MM.1S (cell line): Measurements from ENCODE around the gene TTC39C.

ENCODE experiments used
- DNase-seq: peaks from one replicate; pipeline ENCODE4 v3.0.0-alpha.2; 2015
- H2AFZ ChIP-seq: fragments of 300-600 bp; sonication (generic); 2 replicates; pipeline ENCODE4 v1.6.0; 2016; ENCODE audit warnings: antibody characterized with exemption, low read length
- H3F3A ChIP-seq: fragments of 300-600 bp; sonication (generic); 2 replicates; pipeline ENCODE4 v1.6.1; 2016; ENCODE audit warnings: mild to moderate bottlenecking, antibody characterized with exemption, low read length, moderate library complexity, mixed read lengths; ENCODE audit not compliant: insufficient read depth
- H3K27ac ChIP-seq: fragments of 300-600 bp; sonication (generic); 2 replicates; pipeline ENCODE4 v1.5.1; 2016; ENCODE audit warnings: mild to moderate bottlenecking, low read length
- H3K27me3 ChIP-seq: fragments of 300-600 bp; sonication (generic); replicated peaks from 2 replicates; pipeline ENCODE4 v1.6.0; 2016; ENCODE audit warnings: low read length; ENCODE audit not compliant: insufficient read depth
- H3K36me3 ChIP-seq: fragments of 300-600 bp; sonication (generic); replicated peaks from 2 replicates; pipeline ENCODE4 v1.6.1; 2016; ENCODE audit warnings: mild to moderate bottlenecking, low read length, mixed read lengths; ENCODE audit not compliant: insufficient read depth
- H3K4me1 ChIP-seq: fragments of 300-600 bp; sonication (generic); 2 replicates; pipeline ENCODE4 v1.6.1; 2016; ENCODE audit warnings: low read length, mixed read lengths
- H3K4me2 ChIP-seq: fragments of 300-600 bp; sonication (generic); 2 replicates; pipeline ENCODE4 v1.6.0; 2016; ENCODE audit warnings: low read depth, low read length
- H3K4me3 ChIP-seq: fragments of 300-600 bp; sonication (generic); 2 replicates; pipeline ENCODE4 v1.5.1; 2016; ENCODE audit warnings: low read length, mixed read lengths
- H3K79me2 ChIP-seq: fragments of 300-600 bp; sonication (generic); 2 replicates; pipeline ENCODE4 v1.6.1; 2016; ENCODE audit warnings: mixed run types, low read length, mixed read lengths
- H3K9ac ChIP-seq: fragments of 300-600 bp; sonication (generic); 2 replicates; pipeline ENCODE4 v1.6.1; 2016; ENCODE audit warnings: low read length, mixed read lengths
- H3K9me2 ChIP-seq: fragments of 300-600 bp; sonication (generic); replicated peaks from 2 replicates; pipeline ENCODE4 v1.6.1; 2016; ENCODE audit warnings: mild to moderate bottlenecking, low read length, mixed read lengths; ENCODE audit not compliant: insufficient read depth
- H3K9me3 ChIP-seq: fragments of 300-600 bp; sonication (generic); replicated peaks from 2 replicates; pipeline ENCODE4 v1.6.1; 2016; ENCODE audit warnings: mild to moderate bottlenecking, low read length, mixed read lengths; ENCODE audit not compliant: insufficient read depth
- H4K20me1 ChIP-seq: fragments of 300-600 bp; sonication (generic); 2 replicates; pipeline ENCODE4 v1.6.1; 2016; ENCODE audit warnings: mild to moderate bottlenecking, low read length, moderate library complexity, mixed read lengths; ENCODE audit not compliant: insufficient read depth
- CTCF ChIP-seq: fragments of 300-600 bp; sonication (generic); IDR thresholded peaks from 2 replicates; pipeline ENCODE4 v1.5.1; 2016; ENCODE audit warnings: antibody characterized with exemption, low read length, mixed read lengths
- EZH2 ChIP-seq: fragments of 300-600 bp; sonication (generic); optimal IDR thresholded peaks from 2 replicates; pipeline ENCODE3; 2017; ENCODE audit warnings: low read depth, mild to moderate bottlenecking, antibody characterized with exemption, low read length, mixed read lengths
- EZH2phosphoT487 ChIP-seq: fragments of 300-600 bp; sonication (generic); IDR thresholded peaks from 2 replicates; pipeline ENCODE4 v1.6.1; 2018; ENCODE audit warnings: antibody characterized with exemption, low read length

The TTC39C gene

GRCh38 chr18:24071029-24071428 is 56.5 kb downstream of the TTC39C start:
- Histone ChIP-seq H3F3A (no peaks in the 10 kb centered on the region), H3K27me3 (no peaks in the 10 kb centered on the region), H3K9me2 (no peaks in the 10 kb centered on the region), H3K9ac (no peak overlapping the region), H3K4me1 (no peaks in the 10 kb centered on the region), H3K27ac (no peak overlapping the region), H3K9me3 (no peaks in the 10 kb centered on the region), H3K79me2 (no peaks in the 10 kb centered on the region), H4K20me1 (no peaks in the 10 kb centered on the region), H3K4me3 (no peak overlapping the region), H3K4me2 (no peak overlapping the region), H3K36me3 (no peaks in the 10 kb centered on the region), H2AFZ (no peak overlapping the region)
- TF ChIP-seq EZH2phosphoT487: no peak
- no peak for TF ChIP-seq CTCF
- no peak for TF ChIP-seq EZH2
- DNase-seq: no peak

DNA sequence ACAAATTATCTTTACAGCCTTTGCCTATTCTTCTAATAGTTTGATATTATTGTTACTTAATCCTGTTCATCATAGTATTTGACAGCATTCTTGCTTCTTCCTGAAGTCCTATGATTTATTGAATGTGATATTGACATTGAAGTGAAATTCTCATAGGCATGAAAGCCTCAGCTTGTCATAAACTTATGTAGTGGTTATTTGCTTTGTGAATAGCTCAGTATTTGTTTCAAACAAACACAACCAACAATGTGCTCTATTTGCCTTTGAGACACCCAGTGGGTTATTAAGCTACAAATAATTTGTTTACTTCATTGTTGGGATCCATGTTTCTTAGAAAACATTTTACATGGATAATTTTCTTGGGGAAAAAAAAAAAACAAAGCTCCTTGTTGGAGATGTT is 57.2 kb downstream of the TTC39C start:
- Histone ChIP-seq H3K9ac (no peak overlapping the region), H3K36me3 (no peaks in the 10 kb centered on the region), H3K9me3 (no peaks in the 10 kb centered on the region), H3K4me2 (no peak overlapping the region), H3K27me3 (no peaks in the 10 kb centered on the region), H3K4me3 (no peak overlapping the region), H3F3A (no peaks in the 10 kb centered on the region), H3K4me1 (no peaks in the 10 kb centered on the region), H4K20me1 (no peaks in the 10 kb centered on the region), H3K79me2 (no peaks in the 10 kb centered on the region), H3K9me2 (no peaks in the 10 kb centered on the region), H2AFZ (no peak overlapping the region), H3K27ac (no peak overlapping the region)
- no peak for DNase-seq
- TF ChIP-seq EZH2 (no peak), CTCF (no peak), EZH2phosphoT487 (no peak)

GRCh38 chr18:24072743-24073142 is 58.2 kb downstream of the TTC39C start:
- TF ChIP-seq EZH2 (no peak), CTCF (no peak), EZH2phosphoT487 (no peak)
- no peaks in the 10 kb centered on the region for H3K9me3 ChIP-seq
- H3K27me3 ChIP-seq: no peaks in the 10 kb centered on the region
- H3K79me2 ChIP-seq: no peaks in the 10 kb centered on the region
- no peaks in the 10 kb centered on the region for H3K4me1 ChIP-seq
- H3F3A ChIP-seq: no peaks in the 10 kb centered on the region
- H3K27ac ChIP-seq: no peak overlapping the region
- H3K4me2 ChIP-seq: no peak overlapping the region
- no peaks in the 10 kb centered on the region for H3K9me2 ChIP-seq
- H2AFZ ChIP-seq: no peak overlapping the region
- no peaks in the 10 kb centered on the region for H3K36me3 ChIP-seq
- no peak for DNase-seq
- no peak overlapping the region for H3K4me3 ChIP-seq
- no peaks in the 10 kb centered on the region for H4K20me1 ChIP-seq
- no peak overlapping the region for H3K9ac ChIP-seq
